Mesenchymal stem cell (in vitro differentiated cells and primary cell): ENCODE results near the gene TXNDC16.

Experiments
- DNase-seq: peaks from one replicate; pipeline ENCODE4 v3.0.0-alpha.2; 2013
- H2AFZ ChIP-seq: one replicate; pipeline ENCODE4 v1.6.1; 2013; ENCODE audit warnings: low read depth, mild to moderate bottlenecking, control low read depth, inconsistent platforms, low read length, moderate library complexity
- H2AK5ac ChIP-seq: 2 replicates; pipeline ENCODE4 v1.6.1; 2013; ENCODE audit warnings: low read length, moderate library complexity, mild to moderate bottlenecking, inconsistent platforms; ENCODE audit not compliant: severe bottlenecking
- H2BK120ac ChIP-seq: one replicate; pipeline ENCODE4 v1.6.1; 2013; ENCODE audit warnings: low read depth, mild to moderate bottlenecking, inconsistent platforms, low read length, moderate library complexity
- H2BK12ac ChIP-seq, 2 experiments: one replicate each; pipeline ENCODE4 v1.6.1; 2013; ENCODE audit warnings: inconsistent platforms in 2 of 2, low read length in 2 of 2, mild to moderate bottlenecking in 2 of 2, moderate library complexity in 2 of 2, control low read depth in 1 of 2
- H2BK15ac ChIP-seq: one replicate; pipeline ENCODE4 v1.6.1; 2013; ENCODE audit warnings: mild to moderate bottlenecking, low read depth, inconsistent platforms; ENCODE audit not compliant: poor library complexity, severe bottlenecking
- H2BK5ac ChIP-seq: 2 replicates; pipeline ENCODE4 v1.6.1; 2013; ENCODE audit warnings: low read depth, mild to moderate bottlenecking, low read length, control low read depth, inconsistent platforms; ENCODE audit not compliant: poor library complexity, severe bottlenecking
- H3K14ac ChIP-seq, 2 experiments: one replicate each; pipeline ENCODE4 v1.6.1; 2013; ENCODE audit warnings: inconsistent platforms in 2 of 2, low read length in 2 of 2, control low read depth in 1 of 2, mild to moderate bottlenecking in 1 of 2, moderate library complexity in 1 of 2
- H3K18ac ChIP-seq, 2 experiments: one replicate each; pipeline ENCODE4 v1.6.1; 2013; ENCODE audit warnings: inconsistent platforms in 2 of 2, low read length in 2 of 2, control low read depth in 1 of 2, low read depth in 1 of 2, mild to moderate bottlenecking in 1 of 2
- H3K23ac ChIP-seq, 2 experiments: one replicate each; pipeline ENCODE4 v1.6.1; 2013; ENCODE audit warnings: inconsistent platforms in 2 of 2, low read length in 2 of 2, mild to moderate bottlenecking in 2 of 2, moderate library complexity in 2 of 2, control low read depth in 1 of 2
- H3K27ac ChIP-seq: 2 replicates; pipeline ENCODE4 v1.5.1; 2013; ENCODE audit warnings: mild to moderate bottlenecking, moderate library complexity, low read length, control low read depth, inconsistent platforms; ENCODE audit not compliant: poor library complexity, severe bottlenecking
- H3K27me3 ChIP-seq, 2 experiments: 2 replicates each; pipeline versions ENCODE4 v1.6.1 to v1.7.0; 2013; ENCODE audit warnings: low read length in 2 of 2, mild to moderate bottlenecking in 2 of 2, moderate library complexity in 2 of 2, control low read depth in 1 of 2, inconsistent platforms in 1 of 2; ENCODE audit not compliant: control insufficient read depth in 1 of 2, insufficient read depth in 1 of 2
- H3K36me3 ChIP-seq, 2 experiments: 2 replicates each; pipeline versions ENCODE4 v1.6.1 to v1.7.0; 2013; ENCODE audit warnings: low read length in 2 of 2, control low read depth in 1 of 2, inconsistent platforms in 1 of 2, low read depth in 1 of 2, mild to moderate bottlenecking in 1 of 2; ENCODE audit not compliant: insufficient read depth in 2 of 2, control insufficient read depth in 1 of 2
- H3K4ac ChIP-seq, 2 experiments: one replicate each; pipeline ENCODE4 v1.6.1; 2013; ENCODE audit warnings: inconsistent platforms in 2 of 2, low read length in 2 of 2, mild to moderate bottlenecking in 2 of 2, moderate library complexity in 2 of 2, control low read depth in 1 of 2, low read depth in 1 of 2
- H3K4me1 ChIP-seq: 2 replicates; pipeline ENCODE4 v1.6.1; 2013; ENCODE audit warnings: low read depth, low read length, control low read depth; ENCODE audit not compliant: control insufficient read depth, insufficient read depth
- H3K4me2 ChIP-seq: 2 replicates; pipeline ENCODE4 v1.6.1; 2013; ENCODE audit warnings: low read length, mild to moderate bottlenecking, inconsistent platforms; ENCODE audit not compliant: poor library complexity, severe bottlenecking
- H3K4me3 ChIP-seq, 2 experiments: 2 replicates each; pipeline versions ENCODE4 v1.5.1 to v1.7.0; 2013; ENCODE audit warnings: low read length in 2 of 2, mild to moderate bottlenecking in 2 of 2, control low read depth in 1 of 2, low read depth in 1 of 2; ENCODE audit not compliant: insufficient read depth in 1 of 2
- H3K79me1 ChIP-seq: replicated peaks from 2 replicates; pipeline ENCODE4 v1.6.1; 2013; ENCODE audit warnings: mild to moderate bottlenecking, control low read depth, low read length, inconsistent platforms; ENCODE audit not compliant: poor library complexity, severe bottlenecking
- H3K9ac ChIP-seq: 2 replicates; pipeline ENCODE4 v1.7.0; 2013; ENCODE audit warnings: mild to moderate bottlenecking, low read length, moderate library complexity
- H3K9me3 ChIP-seq: 2 replicates; pipeline ENCODE4 v1.7.0; 2013; ENCODE audit warnings: mild to moderate bottlenecking, low read length; ENCODE audit not compliant: control insufficient read depth
- H4K8ac ChIP-seq: one replicate; pipeline ENCODE4 v1.6.1; 2013; ENCODE audit warnings: inconsistent platforms, mild to moderate bottlenecking, low read length, moderate library complexity
- H4K91ac ChIP-seq: one replicate; pipeline ENCODE4 v1.6.1; 2013; ENCODE audit warnings: mild to moderate bottlenecking, low read length, inconsistent platforms
- WGBS: methylation state at CpG from one replicate; pipeline ENCODE4 v1.1.7; 2013; ENCODE audit warnings: mixed read lengths; 5-methylcytosine and 5-hydroxymethylcytosine counted together

The TXNDC16 gene

GRCh38 chr14:52596320-52596719 is 44.0 kb upstream of the TXNDC16 start:
- Histone ChIP-seq H4K91ac (no peak overlapping the region), H3K9me3 (no peaks in the 10 kb centered on the region), H3K36me3 (no peaks in the 10 kb centered on the region), H2BK12ac (no peak overlapping the region), H2BK5ac (no peak overlapping the region), H3K18ac (no peak overlapping the region), H3K4me3 (no peak overlapping the region), H3K79me1 (no peaks in the 10 kb centered on the region), H2BK120ac (no peak overlapping the region), H3K14ac (peak overlapping the region in 1 of 2 experiments; percentile 7), H2AFZ (no peak overlapping the region), H3K27ac (no peak overlapping the region), H3K4me1 (no peaks in the 10 kb centered on the region), H3K4me2 (no peak overlapping the region), H3K4ac (no peak overlapping the region), H2AK5ac (no peak overlapping the region), H2BK15ac (no peak overlapping the region), H3K9ac (no peak overlapping the region), H4K8ac (no peak overlapping the region), H3K27me3 (no peaks in the 10 kb centered on the region), H3K23ac (no peak overlapping the region)
- no peak for DNase-seq
- WGBS, result 83% methylated on average over 10 of the region's 10 CpGs

DNA sequence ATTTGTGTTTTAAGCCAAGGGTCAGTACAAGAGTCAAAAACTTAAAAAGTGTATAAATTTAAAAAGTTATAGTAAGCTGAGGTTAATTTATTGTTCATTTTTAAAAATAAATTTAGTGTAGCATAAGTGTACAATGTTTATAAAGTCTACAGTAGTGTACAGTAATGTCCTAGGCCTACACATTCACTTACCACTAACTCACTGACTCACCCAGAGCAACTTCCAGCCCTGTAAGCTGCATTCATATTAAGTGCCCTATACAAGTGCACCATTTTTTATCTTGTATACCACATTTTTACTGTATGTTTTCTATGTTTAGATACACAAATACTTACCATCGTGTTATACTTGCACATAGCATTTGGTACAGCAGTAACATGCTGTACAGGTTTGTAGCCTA is 38.0 kb upstream of the TXNDC16 start:
- no peak overlapping the region for H3K4me3 ChIP-seq
- no peak overlapping the region for H4K91ac ChIP-seq
- no peak for DNase-seq
- H2AK5ac ChIP-seq, result no peak overlapping the region
- no peak overlapping the region for H2BK120ac ChIP-seq
- no peak overlapping the region for H3K27ac ChIP-seq
- no peak overlapping the region for H3K4ac ChIP-seq
- H3K9ac ChIP-seq, result no peak overlapping the region
- WGBS, result 100% methylated on average over 1 of the region's 1 CpG
- no peaks in the 10 kb centered on the region for H3K79me1 ChIP-seq
- H3K18ac ChIP-seq, result no peak overlapping the region
- H3K36me3 ChIP-seq, result no peaks in the 10 kb centered on the region
- H3K14ac ChIP-seq, result no peak overlapping the region
- H3K27me3 ChIP-seq, result no peaks in the 10 kb centered on the region
- no peak overlapping the region for H2BK12ac ChIP-seq
- no peak overlapping the region for H2AFZ ChIP-seq
- H3K9me3 ChIP-seq, result no peaks in the 10 kb centered on the region
- no peak overlapping the region for H4K8ac ChIP-seq
- no peak overlapping the region for H2BK5ac ChIP-seq
- no peaks in the 10 kb centered on the region for H3K4me1 ChIP-seq
- H3K23ac ChIP-seq, result no peak overlapping the region
- H2BK15ac ChIP-seq, result no peak overlapping the region
- H3K4me2 ChIP-seq, result no peak overlapping the region

DNA sequence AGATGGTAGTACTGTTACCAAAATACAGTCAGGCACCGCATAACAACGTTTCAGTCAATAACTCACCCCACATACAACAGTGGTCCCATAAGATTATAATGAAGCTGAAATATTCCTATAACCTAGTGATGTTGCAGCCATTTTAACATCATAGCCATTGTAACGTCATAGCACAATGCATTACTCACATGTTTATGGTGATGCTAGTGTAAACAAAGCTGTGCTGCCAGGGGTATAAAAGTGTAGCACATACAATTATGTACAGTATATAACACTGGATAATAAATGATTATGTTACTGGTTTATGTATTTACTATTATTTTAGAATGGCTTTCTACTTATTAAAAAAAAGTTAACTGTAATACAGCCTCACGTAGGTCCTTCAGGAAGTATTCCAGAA is 37.3 kb upstream of the TXNDC16 start:
- H3K4me2 ChIP-seq, result no peak overlapping the region
- H4K91ac ChIP-seq, result no peak overlapping the region
- no peaks in the 10 kb centered on the region for H3K4me1 ChIP-seq
- no peak overlapping the region for H2BK15ac ChIP-seq
- H3K18ac ChIP-seq, result no peak overlapping the region
- H3K9ac ChIP-seq, result no peak overlapping the region
- no peak overlapping the region for H2BK12ac ChIP-seq
- H3K14ac ChIP-seq, result no peak overlapping the region
- no peak overlapping the region for H2AFZ ChIP-seq
- no peak overlapping the region for H3K27ac ChIP-seq
- peak; percentile 16 for DNase-seq
- H4K8ac ChIP-seq, result no peak overlapping the region
- H3K36me3 ChIP-seq, result no peaks in the 10 kb centered on the region
- H3K27me3 ChIP-seq, result no peaks in the 10 kb centered on the region
- no peak overlapping the region for H2BK120ac ChIP-seq
- no peak overlapping the region for H2BK5ac ChIP-seq
- no peak overlapping the region for H2AK5ac ChIP-seq
- H3K9me3 ChIP-seq, result no peaks in the 10 kb centered on the region
- H3K23ac ChIP-seq, result no peak overlapping the region
- 90% methylated on average over 3 of the region's 4 CpGs for WGBS
- H3K4ac ChIP-seq, result no peak overlapping the region
- H3K79me1 ChIP-seq, result no peaks in the 10 kb centered on the region
- H3K4me3 ChIP-seq, result no peak overlapping the region

DNA sequence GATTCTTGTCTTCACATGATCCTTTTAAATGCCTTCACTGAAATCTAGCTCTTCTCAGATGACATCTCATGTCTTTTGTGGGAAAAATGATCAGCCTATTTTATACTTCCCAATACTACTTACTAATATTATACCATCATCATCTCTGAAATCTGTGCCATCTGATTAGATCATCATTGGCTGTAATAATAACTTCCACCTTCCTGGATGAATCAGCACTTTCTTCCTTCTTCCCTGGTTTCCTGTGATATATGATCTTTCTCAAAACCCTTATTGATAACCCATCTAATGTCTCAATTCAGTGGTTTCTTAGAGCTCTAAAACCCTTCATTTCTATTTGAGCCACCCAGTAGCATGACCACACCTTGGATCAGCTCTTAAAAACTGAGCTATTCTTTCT is 31.2 kb upstream of the TXNDC16 start:
- no peaks in the 10 kb centered on the region for H3K9me3 ChIP-seq
- no peak overlapping the region for H2AFZ ChIP-seq

More for the DNA sequence above, 31.2 kb upstream of the TXNDC16 start:
- Histone ChIP-seq H3K14ac (no peak overlapping the region), H3K36me3 (no peaks in the 10 kb centered on the region), H3K4ac (no peak overlapping the region), H3K4me1 (no peaks in the 10 kb centered on the region), H3K4me3 (no peak overlapping the region), H3K27me3 (no peaks in the 10 kb centered on the region), H4K91ac (no peak overlapping the region), H3K27ac (no peak overlapping the region), H4K8ac (no peak overlapping the region), H3K4me2 (no peak overlapping the region), H2BK5ac (no peak overlapping the region), H3K18ac (no peak overlapping the region), H3K9ac (no peak overlapping the region), H2BK120ac (no peak overlapping the region), H2BK12ac (no peak overlapping the region), H2BK15ac (no peak overlapping the region), H3K23ac (no peak overlapping the region), H3K79me1 (no peaks in the 10 kb centered on the region), H2AK5ac (no peak overlapping the region)
- no peak for DNase-seq
